GM04504 (cell line): ENCODE measurements around the gene PPP1R26.
"Not testable (repeated sequence)": the region's sequence is repeated elsewhere in the genome, so short reads cannot be mapped to it uniquely, and the experiment has no call there.

Experiments used
- DNase-seq: peaks from one replicate; pipeline ENCODE4 v3.0.0-alpha.2; 2012; ENCODE audit warnings: low read depth

The PPP1R26 gene

DNA sequence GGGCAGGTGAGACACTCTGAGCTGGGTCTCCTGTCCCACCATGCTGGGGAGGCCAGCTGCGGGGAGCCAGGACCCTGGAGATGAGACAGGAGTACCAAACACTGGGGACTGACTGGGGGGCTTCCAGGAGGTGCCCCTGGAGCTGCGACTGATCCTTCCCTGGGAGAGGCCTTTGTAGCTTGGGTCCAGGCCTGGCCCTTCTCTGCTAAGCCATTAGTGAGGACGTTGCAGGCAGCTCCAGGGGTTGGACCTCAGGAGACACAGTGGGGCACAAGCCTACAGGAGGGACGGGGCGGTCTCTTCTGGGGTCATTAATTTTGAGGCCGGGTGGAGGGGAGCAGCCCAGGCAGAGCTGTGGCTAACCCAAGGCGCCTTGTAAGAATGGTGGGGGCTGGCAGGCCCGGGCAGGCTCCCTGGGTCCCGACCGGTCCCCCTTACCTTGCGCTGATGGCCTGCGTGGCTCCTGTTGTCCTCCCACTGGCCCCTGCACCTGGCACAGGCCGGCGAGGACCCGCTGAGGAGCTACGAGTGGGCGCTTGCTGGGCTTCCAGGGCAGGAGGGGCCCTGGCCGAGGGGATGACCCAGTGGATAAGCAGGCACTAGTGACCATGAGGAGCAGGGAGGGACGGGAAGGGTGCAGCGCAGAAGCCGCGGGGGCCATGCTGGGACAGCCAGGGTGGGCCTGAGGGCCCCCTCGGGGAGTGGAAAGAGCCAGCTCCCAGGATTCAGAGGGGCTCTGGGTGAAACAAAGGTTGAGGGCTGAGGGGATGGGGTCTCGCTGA is 26.0 kb downstream of the PPP1R26 start:
- no peak for DNase-seq

DNA sequence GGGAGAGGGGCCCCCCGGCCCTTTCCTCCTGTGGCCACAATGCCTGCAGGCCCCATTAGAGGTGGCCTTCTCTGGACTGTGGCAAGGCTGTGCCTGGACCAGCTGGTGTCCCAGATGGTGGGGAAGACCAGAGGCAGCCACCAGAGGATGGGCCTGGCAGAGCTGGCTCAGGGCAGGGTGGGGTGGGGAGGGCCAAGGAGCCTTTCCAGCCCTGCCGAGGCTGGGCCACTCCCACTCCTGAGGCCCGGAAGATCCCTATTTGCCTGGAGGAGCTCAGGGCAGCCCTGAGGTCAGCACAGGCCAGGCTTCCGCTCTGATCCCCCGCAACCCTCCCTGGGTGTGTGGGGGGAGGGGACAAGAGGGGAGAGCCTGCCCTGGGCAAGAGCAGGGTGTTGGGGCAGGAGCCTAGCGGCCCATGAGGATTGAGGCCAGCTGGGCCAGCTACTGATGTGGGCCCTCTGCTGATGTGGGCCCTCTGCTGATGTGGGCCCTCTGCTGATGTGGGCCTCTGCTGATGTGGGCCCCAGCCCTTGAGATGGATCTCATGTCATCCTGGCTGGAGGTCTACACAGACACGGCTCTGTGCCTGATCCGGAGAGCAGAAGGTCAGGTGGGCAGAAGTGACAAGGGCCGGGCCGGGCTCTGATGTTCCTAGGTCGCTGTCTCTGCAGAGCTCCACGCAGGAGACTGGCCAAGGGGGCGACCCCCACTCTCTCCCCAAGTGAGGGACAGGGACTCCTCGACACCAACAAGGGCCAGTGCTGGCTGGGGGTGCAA is 26.9 kb downstream of the PPP1R26 start:
- DNase-seq, result no peak

DNA sequence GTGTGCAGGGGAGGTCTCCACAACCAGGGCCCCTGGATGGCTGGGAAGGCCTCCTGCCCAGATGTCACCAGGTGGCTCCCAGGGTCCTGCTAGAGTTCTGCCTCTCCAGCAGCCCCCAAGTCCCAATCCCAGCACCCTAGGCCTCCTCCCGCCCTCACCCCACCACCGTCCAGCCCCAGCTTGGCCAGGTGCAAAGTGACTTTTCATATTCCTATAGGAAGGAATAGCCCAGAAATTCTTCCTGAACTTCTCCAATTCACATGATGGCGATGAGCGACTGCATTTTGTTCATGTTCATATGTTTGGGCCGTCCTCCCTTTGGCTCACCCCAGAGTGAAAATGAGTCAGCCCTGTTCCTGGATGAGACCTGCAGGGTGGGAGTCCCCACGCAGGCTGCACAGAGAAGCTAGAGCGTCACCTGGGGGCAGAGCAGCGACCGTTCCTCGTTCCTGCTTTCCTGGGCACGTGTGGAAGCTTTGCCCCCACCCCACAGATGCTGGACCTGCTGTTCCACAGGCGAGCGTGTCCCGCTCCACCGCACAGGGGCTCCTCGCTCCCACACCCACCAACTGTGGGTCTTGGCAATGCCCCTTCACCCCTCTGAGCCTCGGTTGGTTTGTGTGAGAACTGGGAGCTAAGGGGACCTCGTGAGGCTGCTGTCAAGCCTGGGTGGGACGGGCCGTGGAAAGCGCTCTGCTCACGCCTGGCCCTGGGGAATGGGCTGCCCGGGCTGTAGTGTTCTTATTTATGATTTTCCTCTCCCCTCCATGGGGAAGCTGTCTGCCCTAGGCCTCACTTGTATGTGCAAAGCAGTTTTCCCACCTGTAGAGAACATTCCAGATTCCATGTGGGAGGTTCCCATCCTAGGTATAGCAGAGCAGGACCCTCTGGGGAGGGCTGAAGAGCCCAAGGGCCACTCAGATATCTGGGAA is 27.8 kb downstream of the PPP1R26 start:
- no peak for DNase-seq

DNA sequence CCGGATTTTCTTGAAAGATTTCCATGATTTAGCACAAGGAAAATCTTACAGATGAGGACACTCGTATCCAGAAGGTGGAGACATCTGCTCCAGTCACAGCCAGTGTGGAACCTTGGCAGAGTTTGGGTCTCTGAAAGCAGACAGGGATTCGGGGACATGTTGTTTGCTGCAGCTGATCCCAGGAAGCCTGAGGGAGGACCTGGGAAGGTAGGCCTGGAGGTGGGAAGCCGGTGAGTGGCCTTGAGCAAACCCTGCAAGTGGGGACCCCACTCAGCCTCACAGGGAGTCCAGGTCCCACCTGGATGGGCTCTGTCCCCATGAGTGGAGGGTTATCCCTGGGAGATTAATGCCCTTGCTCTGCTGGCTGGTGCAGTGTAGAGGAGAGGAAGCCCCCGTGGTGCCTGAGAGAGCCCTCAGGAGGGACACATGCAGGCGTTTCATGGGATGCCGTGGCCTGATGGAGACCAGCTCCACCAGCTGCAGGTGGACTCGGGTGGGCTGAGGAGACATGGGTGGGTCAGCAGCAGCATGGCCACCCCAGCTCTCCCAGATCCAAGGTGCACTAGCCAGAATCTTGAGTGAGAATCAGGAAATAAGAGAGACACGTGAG is 28.7 kb downstream of the PPP1R26 start:
- no peak for DNase-seq

DNA sequence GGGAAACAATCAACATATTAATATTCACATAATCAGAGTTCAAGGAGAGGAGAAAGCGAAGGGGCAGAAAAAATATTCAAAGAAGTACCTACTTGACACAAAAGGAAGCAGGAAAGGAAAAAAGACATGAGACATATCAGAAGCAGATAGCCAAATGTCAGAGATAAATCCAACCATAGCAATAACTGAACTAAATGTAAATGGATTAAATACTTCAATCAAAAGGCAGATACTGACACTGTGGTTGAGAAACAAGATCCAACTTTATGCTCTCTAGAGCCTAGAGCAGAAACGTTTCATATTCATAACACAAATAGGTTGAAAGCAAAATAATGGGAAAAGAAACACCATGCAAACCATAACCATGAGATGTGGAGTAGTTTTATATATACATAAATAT is 29.9 kb downstream of the PPP1R26 start:
- no peak for DNase-seq

DNA sequence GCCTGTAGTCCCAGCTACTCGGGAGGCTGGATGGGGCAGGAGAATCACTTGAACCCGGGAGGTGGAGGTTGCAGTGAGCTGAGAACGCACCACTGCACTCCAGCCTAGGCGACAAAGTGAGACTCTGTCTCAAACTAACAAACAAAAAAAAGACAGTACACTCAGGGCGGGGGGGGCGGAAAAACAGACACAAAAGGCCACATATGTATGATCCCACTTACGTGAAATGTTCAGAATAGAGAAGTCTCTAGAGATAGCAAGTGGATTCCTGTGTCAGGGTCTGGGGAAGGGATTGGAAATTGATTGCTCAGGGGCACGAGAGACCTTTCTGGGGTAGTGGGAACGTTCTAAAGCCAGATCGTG is 32.6 kb downstream of the PPP1R26 start:
- DNase-seq, result no peak

DNA sequence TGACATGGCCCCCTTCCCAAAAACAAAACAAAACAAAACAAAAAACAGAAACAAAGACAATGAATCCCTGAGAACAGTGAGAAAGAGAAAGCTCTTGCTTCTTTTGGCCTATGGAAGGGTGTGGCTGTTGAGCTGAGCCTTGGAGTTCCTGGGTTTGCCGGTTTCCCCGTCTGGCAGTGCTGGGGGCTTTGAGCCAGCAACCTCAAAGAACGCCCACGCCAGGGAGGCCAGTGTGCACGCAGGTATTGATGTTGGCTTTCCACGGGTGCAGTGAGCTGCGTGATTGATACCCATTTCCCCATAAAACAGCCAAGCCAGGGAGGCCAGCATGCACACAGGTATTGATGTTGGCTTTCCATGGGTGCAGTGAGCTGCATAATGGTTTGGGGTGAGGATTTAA is 33.3 kb downstream of the PPP1R26 start:
- DNase-seq, result no peak

DNA sequence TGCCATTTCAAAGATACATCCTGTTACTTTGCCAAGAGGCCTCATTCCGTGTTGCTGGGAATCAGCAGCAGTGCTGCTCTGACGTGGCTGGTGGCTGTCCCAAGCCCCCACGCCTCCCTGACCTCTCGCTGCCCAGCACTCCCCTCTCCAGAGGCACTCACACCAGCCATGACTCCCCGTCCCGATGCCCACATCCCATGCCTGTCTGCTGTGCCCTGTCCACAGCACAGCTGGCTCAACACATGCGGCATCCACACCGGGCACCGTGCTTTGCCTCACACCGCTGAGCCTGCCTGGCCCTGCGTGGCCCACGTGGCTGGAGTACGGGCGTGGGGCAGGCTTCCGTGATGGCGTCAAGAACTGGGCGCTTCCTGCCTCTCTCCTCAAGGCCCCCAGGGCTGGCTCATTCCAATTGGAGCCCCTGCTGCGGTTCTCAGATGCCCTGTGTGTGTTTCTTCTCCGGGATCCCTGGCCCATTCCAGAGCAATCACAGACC is 33.8 kb downstream of the PPP1R26 start:
- DNase-seq, result no peak

DNA sequence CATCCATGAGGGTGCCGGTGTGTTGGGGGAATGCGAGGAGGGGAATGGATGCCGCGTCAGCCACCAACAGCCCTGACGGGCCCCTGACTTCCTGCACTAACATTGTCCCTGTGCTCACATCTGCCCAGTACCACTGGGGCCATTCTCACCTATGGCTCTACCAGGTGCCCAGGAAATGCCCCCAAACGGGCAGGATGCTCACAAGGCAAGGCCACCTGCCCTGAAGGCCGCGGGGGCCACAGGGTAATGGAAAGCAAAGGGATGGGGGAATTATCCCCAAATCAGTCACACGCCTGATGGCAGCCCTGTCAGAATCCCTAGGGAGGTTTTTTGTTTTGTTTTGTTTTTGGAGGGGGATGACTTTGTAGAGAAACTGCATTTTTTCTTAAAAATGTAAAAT is 34.3 kb downstream of the PPP1R26 start:
- DNase-seq, result not testable (repeated sequence)

DNA sequence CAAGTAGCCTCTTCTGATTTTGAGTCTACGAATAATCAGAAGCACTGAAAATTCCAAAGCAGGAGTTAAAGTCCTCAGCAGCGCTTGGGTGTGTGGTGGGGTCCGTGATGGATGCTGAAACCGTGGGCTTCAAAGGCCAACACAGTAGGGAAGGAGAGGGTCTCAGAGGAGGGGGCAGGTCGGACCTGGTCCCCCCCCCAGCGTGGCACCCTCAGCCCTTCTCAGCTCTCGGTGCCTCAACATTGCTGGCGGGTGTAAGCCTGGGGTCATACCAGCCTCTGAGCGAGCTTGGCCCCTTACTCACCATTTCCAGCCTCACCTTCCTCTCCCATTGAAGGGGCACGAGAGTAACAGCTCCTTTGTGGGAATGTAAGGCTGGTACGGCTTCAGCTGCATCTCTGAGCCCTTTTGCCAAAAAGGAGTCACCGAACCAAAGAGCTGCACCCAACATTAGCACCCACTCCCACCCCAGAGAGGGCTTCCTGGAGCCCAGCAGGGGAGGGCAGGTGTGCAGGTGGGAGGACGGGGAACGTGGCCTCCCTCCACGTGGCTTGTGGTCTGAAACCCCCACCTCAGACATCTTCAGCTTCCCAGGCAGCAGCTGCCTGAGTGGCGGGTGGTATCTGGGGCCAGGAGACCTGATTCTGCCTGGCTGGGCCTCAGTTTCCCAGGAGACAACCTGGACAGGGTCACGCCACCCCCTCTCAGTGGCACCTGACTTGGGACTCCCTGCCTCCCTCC is 34.9 kb downstream of the PPP1R26 start:
- DNase-seq, result no peak

DNA sequence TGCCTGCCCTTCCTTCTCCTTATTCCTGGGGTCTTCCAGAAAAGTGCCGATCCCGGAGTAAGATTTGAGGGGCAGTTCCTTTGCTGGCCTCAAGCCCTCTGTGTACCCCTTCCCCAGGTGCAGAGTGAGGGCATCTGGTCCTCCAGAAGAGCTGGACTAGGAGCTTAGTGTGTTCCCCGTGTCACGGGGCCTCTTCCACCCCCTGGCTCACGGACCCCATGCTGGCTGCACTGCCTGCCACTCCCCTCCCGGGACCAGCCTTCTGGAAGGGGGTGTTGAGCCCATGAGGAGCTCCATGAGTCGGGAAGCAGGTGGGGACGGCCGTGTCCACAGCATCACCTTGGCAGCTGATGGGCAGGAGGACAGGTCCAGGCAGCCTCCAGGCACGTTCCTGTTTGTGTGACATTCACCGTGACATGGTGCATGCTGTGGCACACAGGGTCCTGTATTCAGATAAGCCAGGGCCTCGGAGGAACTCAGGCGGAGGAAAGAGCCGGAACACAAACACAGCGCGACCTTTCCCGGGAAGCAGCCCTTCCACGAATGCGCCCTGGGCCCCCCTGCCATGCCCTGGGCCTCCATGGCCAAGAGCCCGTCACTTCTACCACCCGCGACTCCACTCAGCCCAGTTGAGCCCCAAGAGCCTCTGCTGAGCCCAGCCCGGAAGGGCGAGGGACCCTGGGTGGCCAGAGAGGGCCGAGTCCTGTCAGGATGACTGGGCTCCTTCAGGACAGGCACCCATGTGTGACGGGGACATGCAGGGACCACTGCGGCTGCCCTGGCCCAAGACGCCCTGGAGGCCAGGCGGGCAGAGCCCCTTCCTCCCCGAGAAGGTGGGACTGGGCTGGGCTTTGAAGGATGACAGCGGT is 35.7 kb downstream of the PPP1R26 start:
- no peak for DNase-seq

DNA sequence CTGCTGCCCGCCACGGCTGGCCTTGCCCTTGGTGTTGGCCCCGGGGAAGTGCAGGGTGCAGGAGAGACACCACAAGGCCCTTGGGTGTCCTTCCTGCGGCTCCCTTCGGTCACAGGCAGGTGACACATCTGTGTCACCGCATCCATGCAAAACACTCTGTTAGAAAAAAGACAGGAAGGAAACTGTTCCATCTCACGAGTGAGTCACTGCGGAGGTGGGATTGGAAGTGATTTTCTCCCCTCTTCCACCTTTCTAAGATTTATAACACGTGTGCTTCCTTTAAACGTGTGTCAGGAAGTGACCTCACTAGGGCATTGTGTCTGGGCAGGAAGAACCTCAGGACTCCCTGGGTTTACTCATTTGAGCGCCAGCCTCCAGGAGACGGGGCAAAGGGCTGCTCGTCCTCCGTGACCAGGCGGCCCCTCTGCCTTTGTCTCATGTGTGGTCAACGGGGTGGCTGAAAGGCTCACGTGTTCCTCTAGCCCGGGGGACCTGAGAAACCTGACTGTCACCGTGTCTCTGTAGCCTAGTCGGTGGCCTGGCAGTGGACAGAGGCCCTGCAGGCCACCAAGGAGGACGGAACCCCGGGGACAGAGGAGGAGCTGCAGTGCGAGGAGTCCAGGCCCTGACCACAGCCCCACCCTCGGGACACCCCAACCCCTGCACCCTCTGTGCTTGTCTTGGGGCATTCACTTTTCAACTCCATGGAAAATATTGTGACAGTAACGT is 36.7 kb downstream of the PPP1R26 start:
- DNase-seq, result no peak

DNA sequence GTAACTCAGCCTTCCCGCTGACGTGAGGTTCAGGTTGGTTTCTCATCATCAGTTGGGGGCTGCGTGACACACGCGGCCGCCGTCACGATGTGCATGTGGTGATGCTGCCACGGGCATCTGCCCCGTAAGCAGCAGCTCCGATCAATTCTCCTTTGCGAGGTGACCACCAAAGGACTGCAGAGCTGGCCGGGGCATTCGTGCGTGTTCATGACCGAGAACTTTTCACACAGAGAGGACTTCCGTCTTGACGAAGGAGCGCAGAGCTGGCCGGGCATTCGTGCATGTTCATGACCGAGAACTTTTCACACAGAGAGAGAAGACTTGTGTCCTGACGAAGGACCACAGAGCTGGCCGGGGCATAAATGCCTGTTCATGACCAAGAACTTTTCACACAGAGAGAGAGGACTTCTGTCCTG is 37.8 kb downstream of the PPP1R26 start:
- DNase-seq, result no peak

DNA sequence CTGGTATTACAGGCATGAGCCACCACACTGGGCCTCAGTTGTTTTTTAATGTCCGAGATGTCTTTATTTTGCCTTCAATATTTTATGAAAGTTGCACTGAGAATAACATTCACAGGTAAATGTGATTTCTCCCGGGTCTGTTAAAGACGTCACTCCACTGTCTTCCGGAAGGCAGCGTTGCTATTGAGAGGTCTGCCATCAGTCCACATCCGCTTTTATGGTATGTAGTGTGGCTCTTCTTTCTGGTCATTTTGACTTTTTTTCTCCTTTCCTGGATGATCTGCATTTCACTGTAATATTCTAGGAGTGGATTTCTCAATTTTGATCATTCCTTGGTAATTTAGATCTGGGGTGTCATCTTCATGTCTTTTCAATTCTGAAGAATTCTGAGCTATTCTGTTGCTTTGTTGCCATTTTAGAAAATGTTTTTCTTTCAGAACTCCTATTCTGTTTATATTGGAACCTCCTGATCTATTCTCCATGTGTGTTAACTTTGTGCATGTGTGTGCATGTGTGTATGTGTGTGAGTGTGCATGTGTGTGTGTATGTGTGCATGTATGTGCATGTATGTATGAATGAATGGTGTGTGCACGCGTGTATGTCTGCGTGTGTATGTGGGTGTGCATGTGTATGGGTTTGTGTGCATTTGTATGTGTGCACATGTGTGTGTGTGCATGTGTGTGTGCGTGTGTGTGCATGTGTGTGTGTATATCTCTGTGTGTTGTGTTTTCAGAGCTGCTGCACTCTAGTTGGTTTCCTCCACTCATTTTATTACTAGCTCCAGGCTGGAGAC is 39.8 kb downstream of the PPP1R26 start:
- no peak for DNase-seq

DNA sequence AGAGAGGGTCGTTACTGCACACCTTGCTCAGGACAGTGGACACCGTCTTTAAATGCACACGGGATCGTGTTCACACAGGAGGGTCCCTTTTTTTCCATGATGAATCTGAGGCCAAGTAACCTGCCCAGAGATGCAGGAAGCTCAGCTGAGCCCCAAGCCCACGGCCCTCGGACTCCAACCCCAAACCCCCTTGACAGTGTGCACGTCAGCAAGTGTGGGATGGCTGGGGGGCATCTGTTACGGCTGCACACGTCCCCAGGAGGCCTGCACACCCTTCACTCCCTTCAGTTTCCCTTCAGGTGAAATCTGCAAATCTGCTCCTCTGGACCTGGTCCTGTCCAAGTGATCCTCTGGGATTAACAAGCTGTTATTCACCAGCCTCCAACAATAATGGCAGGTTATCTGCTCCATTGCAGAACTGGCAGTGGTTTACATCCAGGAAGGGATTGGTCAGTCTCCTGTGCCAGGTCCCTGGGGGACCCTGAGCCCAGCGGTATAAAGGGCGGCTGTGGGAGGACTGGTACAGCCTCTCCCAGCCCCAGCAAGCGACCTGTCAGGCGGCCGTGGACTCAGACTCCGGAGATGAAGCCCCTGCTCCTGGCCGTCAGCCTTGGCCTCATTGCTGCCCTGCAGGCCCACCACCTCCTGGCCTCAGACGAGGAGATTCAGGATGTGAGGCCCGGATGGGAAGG is 41.5 kb downstream of the PPP1R26 start, which contains the start of gene LCN1:
Gene LCN1 (plus strand): TSS at position 525 of the 692 bp plus-strand sequence. CDS start 58 bp downstream, at position 583.
- no peak for DNase-seq

DNA sequence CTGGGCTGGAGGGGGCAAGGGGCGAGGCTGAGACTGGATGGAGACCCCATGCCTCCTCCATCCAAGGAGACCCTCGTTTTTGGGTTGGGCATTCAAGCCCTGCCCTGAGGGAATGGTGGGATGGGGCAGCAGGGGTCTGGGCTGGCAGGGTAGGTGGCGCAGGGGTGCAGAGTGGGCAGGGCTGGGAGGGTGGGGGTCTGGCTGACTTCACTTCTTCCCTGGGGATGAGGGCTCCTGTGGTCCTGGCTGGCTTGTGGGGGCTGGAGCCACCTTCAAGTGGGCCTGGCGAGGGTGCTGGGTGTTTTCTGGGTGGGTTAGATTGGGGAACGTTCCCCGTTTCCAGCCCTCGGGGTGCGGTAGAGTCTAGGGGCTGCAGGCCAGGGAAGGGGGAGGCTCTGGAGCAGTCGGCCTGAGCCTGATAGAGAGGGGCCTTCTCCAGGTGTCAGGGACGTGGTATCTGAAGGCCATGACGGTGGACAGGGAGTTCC is 42.1 kb downstream of the PPP1R26 start:
- DNase-seq, result no peak

DNA sequence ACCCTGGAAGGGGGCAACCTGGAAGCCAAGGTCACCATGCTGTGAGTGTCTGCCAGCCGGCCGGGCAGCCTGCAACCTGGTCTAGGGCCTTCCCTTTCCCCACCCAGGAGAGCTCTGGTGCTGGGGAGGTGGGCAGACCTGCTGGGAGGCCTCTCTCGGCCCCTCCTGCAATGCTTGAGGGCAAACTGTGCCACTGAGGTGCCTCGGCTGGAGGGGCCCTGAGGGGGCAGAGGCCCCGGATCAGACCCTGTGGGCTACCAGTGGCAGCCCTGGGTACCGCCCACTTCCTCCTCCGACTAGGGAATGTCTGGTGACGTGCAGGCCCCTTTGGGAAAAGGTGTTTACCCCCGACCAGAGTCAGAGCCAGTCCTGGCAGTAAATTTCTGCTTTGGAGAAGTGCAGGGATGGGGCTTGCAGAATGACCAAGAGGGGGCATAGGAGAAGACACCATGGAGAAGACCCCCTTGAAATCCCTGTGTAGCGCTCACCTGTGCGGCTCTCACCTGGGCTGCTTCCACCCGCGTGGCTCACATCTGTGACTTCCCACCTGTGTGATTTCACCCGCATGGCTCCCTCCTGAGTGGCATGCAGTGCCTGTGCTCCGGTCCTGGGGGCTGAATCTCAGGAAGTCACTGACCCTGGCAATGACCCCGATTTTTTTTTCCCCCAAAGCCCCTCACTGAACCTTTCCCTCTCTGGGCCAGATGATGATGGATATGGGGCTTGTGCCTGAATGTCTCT is 42.7 kb downstream of the PPP1R26 start:
- no peak for DNase-seq
